ENCODE data around the gene OR4C12.
"Not testable (repeated sequence)": the region's sequence is repeated elsewhere in the genome, so short reads cannot be mapped to it uniquely, and the experiment has no call there.

The OR4C12 gene

GRCh38 chr11:49982435-49982834, at the start of gene OR4C12:
Gene OR4C12, minus strand, starts transcription at chr11:49982535. Its CDS starts 34 bp downstream, at chr11:49982501.
- not testable (repeated sequence) for DNase-seq (ENCODE audit: low read depth); H3K4me3 ChIP-seq (ENCODE audit: low read depth, low read length)

GRCh38 chr11:50030193-50030592, 47.9 kb upstream of the OR4C12 start:
- no peak overlapping the region for H3K4me3 ChIP-seq (ENCODE audit: low read depth, low read length)
- no peak for DNase-seq (ENCODE audit: low read depth)
- no peak for TF ChIP-seq CTCF (IDR thresholded peaks at IDR 0.05; ENCODE audit: control insufficient read depth, extremely low read depth, insufficient read depth)

GRCh38 chr11:49995565-49995964, 13.2 kb upstream of the OR4C12 start:
- DNase-seq (ENCODE audit: low read depth), result peak; percentile 63
- peak; percentile 85 for TF ChIP-seq CTCF (IDR thresholded peaks at IDR 0.05; ENCODE audit: control insufficient read depth, extremely low read depth, insufficient read depth)
- no peak overlapping the region for H3K4me3 ChIP-seq (ENCODE audit: low read depth, low read length)

GRCh38 chr11:49973439-49973838, 8.9 kb downstream of the OR4C12 start:
- not testable (repeated sequence) for DNase-seq (ENCODE audit: low read depth); H3K4me3 ChIP-seq (ENCODE audit: low read depth, low read length)

- TF ChIP-seq CTCF (IDR thresholded peaks at IDR 0.05; ENCODE audit: control insufficient read depth, extremely low read depth, insufficient read depth), result no peak
- no peak for DNase-seq (ENCODE audit: low read depth)
Observed at GRCh38 chr11:49952091-49952490, 30.2 kb downstream of the OR4C12 start, which contains the start of gene OR4C13. Gene OR4C13, plus strand, starts transcription at chr11:49952391. Its CDS starts 32 bp downstream, at chr11:49952423.

GRCh38 chr11:49948701-49949100, 33.6 kb downstream of the OR4C12 start:
- H3K4me3 ChIP-seq (ENCODE audit: low read depth, low read length); DNase-seq (ENCODE audit: low read depth): not testable (repeated sequence)

More at GRCh38 chr11:49952091-49952490, 30.2 kb downstream of the OR4C12 start, which contains the start of gene OR4C13:
- H3K4me3 ChIP-seq (ENCODE audit: low read depth, low read length), result no peak within 1 kb of the TSS
